K562 (cell line): Measurements from ENCODE around the gene DNASE1L2. TPM values are rescaled to one million over a fixed set of nuclear protein-coding genes. Genes with fewer than 3 reads are reported as not detected.

ENCODE experiments used
- CBX3 ChIP-seq, 2 experiments: IDR thresholded peaks; 1 replicate in 1 of 2; 2 replicates in 1 of 2; pipeline ENCODE4 v1.6.1; 2012; ENCODE audit warnings: inconsistent platforms in 2 of 2, low read length in 2 of 2, borderline replicate concordance in 1 of 2, control low read depth in 1 of 2
- CXXC5 ChIP-seq: fragments of 250-450 bp; sonication (Bioruptor Pico); IDR thresholded peaks from 2 replicates; pipeline ENCODE4 v1.8.0; 2022; ENCODE audit warnings: inconsistent platforms, mild to moderate bottlenecking, moderate library complexity
- DACH1 ChIP-seq: fragments of 450-650 bp; IDR thresholded peaks from 2 replicates; pipeline ENCODE4 v1.6.1; 2018; ENCODE audit not compliant: partially characterized antibody
- ESRRA ChIP-seq: fragments of 450-650 bp; IDR thresholded peaks from 2 replicates; pipeline ENCODE4 v1.6.1; 2014; ENCODE audit warnings: low read depth, mild to moderate bottlenecking, moderate library complexity, borderline replicate concordance
- ETV1 ChIP-seq: fragments of 450-650 bp; conservative IDR thresholded peaks from 2 replicates; pipeline ENCODE4 v1.6.1; 2016; ENCODE audit warnings: missing genetic modification characterization, control low read depth, low read depth, missing compliant biosample characterization
- HDAC2 ChIP-seq: fragments of 450-650 bp; IDR thresholded peaks from 2 replicates; pipeline ENCODE4 v1.6.1; 2016; ENCODE audit warnings: mild to moderate bottlenecking
- HDGF ChIP-seq: fragments of 450-650 bp; IDR thresholded peaks from 2 replicates; pipeline ENCODE4 v1.6.1; 2016
- HMG20B ChIP-seq: fragments of 250-450 bp; sonication (Bioruptor Pico); IDR thresholded peaks from 2 replicates; pipeline ENCODE4 v1.5.0; 2021; ENCODE audit warnings: mild to moderate bottlenecking
- HNRNPUL1 ChIP-seq: fragments of 200-400 bp; formaldehyde crosslinking; IDR thresholded peaks from 2 replicates; pipeline ENCODE4 v1.6.1; 2017; ENCODE audit warnings: low read length
- JUND ChIP-seq, 2 experiments: IDR thresholded peaks; 2 replicates in 1 of 2; 3 replicates in 1 of 2; pipeline ENCODE4 v1.6.1; 2011; ENCODE audit warnings: borderline replicate concordance in 2 of 2, low read depth in 2 of 2, low read length in 2 of 2, improper control_type of control experiment in 1 of 2, missing biosample characterization in 1 of 2, missing genetic modification characterization in 1 of 2, missing genetic modification reagents in 1 of 2
- MCM5 ChIP-seq: fragments of 450-650 bp; IDR thresholded peaks from 2 replicates; pipeline ENCODE4 v1.6.1; 2016; ENCODE audit warnings: low read depth
- MXD1 ChIP-seq: fragments of 250-450 bp; sonication (Bioruptor Pico); IDR thresholded peaks from 2 replicates; pipeline ENCODE4 v1.8.0; 2021; ENCODE audit warnings: borderline replicate concordance, mild to moderate bottlenecking, moderate library complexity; ENCODE audit not compliant: poor library complexity, severe bottlenecking
- MYNN ChIP-seq, 2 experiments: sonication (generic); formaldehyde crosslinking in 1 of 2; IDR thresholded peaks; 2 replicates each; pipeline versions ENCODE4 v1.5.0 to v1.6.1; 2016 to 2020; ENCODE audit warnings: antibody characterized with exemption in 1 of 2, missing genetic modification reagents in 1 of 2
- NFIC ChIP-seq: fragments of 450-650 bp; IDR thresholded peaks from 2 replicates; pipeline ENCODE4 v1.6.1; 2017; ENCODE audit warnings: mild to moderate bottlenecking, inconsistent platforms
- NONO ChIP-seq, 2 experiments: fragments of 200-400 bp in 1 of 2; fragments of 450-650 bp in 1 of 2; formaldehyde crosslinking in 1 of 2; IDR thresholded peaks; 2 replicates each; pipeline ENCODE4 v1.6.1; 2017; ENCODE audit warnings: low read depth in 2 of 2, mild to moderate bottlenecking in 2 of 2, moderate library complexity in 2 of 2, low read length in 1 of 2
- PHF20 ChIP-seq: fragments of 450-650 bp; IDR thresholded peaks from 2 replicates; pipeline ENCODE4 v1.6.1; 2018; ENCODE audit not compliant: partially characterized antibody
- SP1 ChIP-seq: sonication (generic); formaldehyde crosslinking; IDR thresholded peaks from 2 replicates; pipeline ENCODE4 v1.8.1; 2022; ENCODE audit warnings: mild to moderate bottlenecking, missing genetic modification reagents
- XRCC5 ChIP-seq: fragments of 200-400 bp; formaldehyde crosslinking; IDR thresholded peaks from 2 replicates; pipeline ENCODE4 v1.6.1; 2017; ENCODE audit warnings: low read depth, mild to moderate bottlenecking, low read length
- ZNF668 ChIP-seq: fragments of 250-450 bp; sonication (Bioruptor Pico); IDR thresholded peaks from 2 replicates; pipeline ENCODE4 v1.8.0; 2022; ENCODE audit warnings: mild to moderate bottlenecking, inconsistent platforms
- ZSCAN29 ChIP-seq: fragments of 450-650 bp; IDR thresholded peaks from 2 replicates; pipeline ENCODE4 v1.6.1; 2017
- polyA plus RNA-seq, 8 experiments: library from polyadenylated mRNA; depleted of rRNA in 4 of 8; stranded (reverse) in 5 of 8; unstranded in 3 of 8; fragments of >200 nt; fragmentation: Nextera tagmentation in 2 of 8; fragmentation: Illumina TruSeq in 1 of 8; extraction: Ambion mirVana in 2 of 8; extraction: Trizol in 1 of 8; gene quantifications; 2 replicates each; pipeline versions ENCODE4 v1.2.1 to v1.2.3, GENCODE V29; 2011 to 2014; ENCODE audit warnings: inconsistent platforms in 1 of 8, missing spikeins in 1 of 8
- total RNA-seq, 7 experiments: library from RNA; depleted of rRNA in 6 of 7; stranded (reverse); fragments of >200 nt in 6 of 7; fragmentation: Illumina TruSeq in 2 of 7; extraction: Trizol in 2 of 7; gene quantifications; 2 replicates each; pipeline versions ENCODE4 v1.2.1 to v1.2.3, GENCODE V29; 2011 to 2021; ENCODE audit warnings: low replicate concordance in 1 of 7
- TF ChIP-seq, protein P1 (sequence below), 2 experiments: fragments of 450-650 bp; formaldehyde crosslinking in 1 of 2; IDR thresholded peaks; 2 replicates each; pipeline versions ENCODE4 v1.4.0 to v1.6.1; 2014 to 2020; ENCODE audit warnings: mild to moderate bottlenecking in 2 of 2, borderline replicate concordance in 1 of 2, low read depth in 1 of 2

Gene DNASE1L2
- total and polyA plus RNA-seq, 9 of the 15 experiments (the other 6 are each of a cell fraction or from before 2014, with no cell fraction given), result 0.08 to 2.7 (median 1.7) TPM; not detected in 1

GRCh38 chr16:2194852-2195321, 41.4 kb upstream of the DNASE1L2 start (continued):
- no peak; the same call in 1 of the 2 replicates for TF ChIP-seq XRCC5
- 0 out of 2 replicates have a peak, but pooled peaks have one; percentile 42 for TF ChIP-seq HDGF
- TF ChIP-seq NONO (IDR thresholded peaks at IDR 0.05; ENCODE audit: low read depth in 2 of 2, low read length in 1 of 2), result no peak
- peak; percentile 42 for TF ChIP-seq DACH1
- TF ChIP-seq PHF20, result no peak
- no peak for TF ChIP-seq HNRNPUL1
- TF ChIP-seq, protein P1, sequence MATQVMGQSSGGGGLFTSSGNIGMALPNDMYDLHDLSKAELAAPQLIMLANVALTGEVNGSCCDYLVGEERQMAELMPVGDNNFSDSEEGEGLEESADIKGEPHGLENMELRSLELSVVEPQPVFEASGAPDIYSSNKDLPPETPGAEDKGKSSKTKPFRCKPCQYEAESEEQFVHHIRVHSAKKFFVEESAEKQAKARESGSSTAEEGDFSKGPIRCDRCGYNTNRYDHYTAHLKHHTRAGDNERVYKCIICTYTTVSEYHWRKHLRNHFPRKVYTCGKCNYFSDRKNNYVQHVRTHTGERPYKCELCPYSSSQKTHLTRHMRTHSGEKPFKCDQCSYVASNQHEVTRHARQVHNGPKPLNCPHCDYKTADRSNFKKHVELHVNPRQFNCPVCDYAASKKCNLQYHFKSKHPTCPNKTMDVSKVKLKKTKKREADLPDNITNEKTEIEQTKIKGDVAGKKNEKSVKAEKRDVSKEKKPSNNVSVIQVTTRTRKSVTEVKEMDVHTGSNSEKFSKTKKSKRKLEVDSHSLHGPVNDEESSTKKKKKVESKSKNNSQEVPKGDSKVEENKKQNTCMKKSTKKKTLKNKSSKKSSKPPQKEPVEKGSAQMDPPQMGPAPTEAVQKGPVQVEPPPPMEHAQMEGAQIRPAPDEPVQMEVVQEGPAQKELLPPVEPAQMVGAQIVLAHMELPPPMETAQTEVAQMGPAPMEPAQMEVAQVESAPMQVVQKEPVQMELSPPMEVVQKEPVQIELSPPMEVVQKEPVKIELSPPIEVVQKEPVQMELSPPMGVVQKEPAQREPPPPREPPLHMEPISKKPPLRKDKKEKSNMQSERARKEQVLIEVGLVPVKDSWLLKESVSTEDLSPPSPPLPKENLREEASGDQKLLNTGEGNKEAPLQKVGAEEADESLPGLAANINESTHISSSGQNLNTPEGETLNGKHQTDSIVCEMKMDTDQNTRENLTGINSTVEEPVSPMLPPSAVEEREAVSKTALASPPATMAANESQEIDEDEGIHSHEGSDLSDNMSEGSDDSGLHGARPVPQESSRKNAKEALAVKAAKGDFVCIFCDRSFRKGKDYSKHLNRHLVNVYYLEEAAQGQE (IDR thresholded peaks at IDR 0.05; ENCODE audit: borderline replicate concordance), result peak; percentile 75
- TF ChIP-seq, protein P1 (CRISPR knock-in tag; IDR thresholded peaks at IDR 0.05; ENCODE audit: low read depth), result no peak
- TF ChIP-seq ESRRA, result peak; percentile 87
- TF ChIP-seq JUND (IDR thresholded peaks at IDR 0.05; ENCODE audit: borderline replicate concordance, low read depth, low read length), result no peak
- TF ChIP-seq JUND (tag; IDR thresholded peaks at IDR 0.05; ENCODE audit: borderline replicate concordance, low read depth, low read length), result no peak
- TF ChIP-seq HMG20B (CRISPR knock-in tag), result no peak
- TF ChIP-seq ZNF668, result no peak
- TF ChIP-seq MXD1 (CRISPR knock-in tag), result no peak
- 0 out of 2 replicates have a peak, but pooled peaks have one; percentile 38 for TF ChIP-seq SP1
- TF ChIP-seq CBX3 (IDR thresholded peaks at IDR 0.05; ENCODE audit: borderline replicate concordance in 1 of 2, low read length in 2 of 2), result peak in 1 of 2 experiments; percentile 48; a peak in 1 of 3 replicates
- TF ChIP-seq NFIC, result no peak
- TF ChIP-seq MYNN (IDR thresholded peaks at IDR 0.05), result 0 out of 2 replicates have a peak, but pooled peaks have one; percentile 23
- TF ChIP-seq MYNN (CRISPR knock-in tag; IDR thresholded peaks at IDR 0.05), result no peak
- TF ChIP-seq MCM5, result no peak
- 0 out of 2 replicates have a peak, but pooled peaks have one; percentile 7 for TF ChIP-seq ETV1 (tag)
- peak; percentile 92 for TF ChIP-seq HDAC2
- TF ChIP-seq CXXC5 (CRISPR knock-in tag), result peak; percentile 17; the same call in 1 of the 2 replicates
- TF ChIP-seq ZSCAN29, result no peak
